SK-N-SH (cell line): ENCODE results near the gene ZNF836. TPM values are rescaled to one million over a fixed set of nuclear protein-coding genes. Genes with fewer than 3 reads are reported as not detected.

Source experiments
- CTCF ChIA-PET: fragments of 300-600, 350-600 bp; formaldehyde crosslinking; extraction: SDS; loops from one replicate; lab custom pipeline; 2021; lab: Yijun Ruan, JAX
- POLR2A ChIA-PET: fragments of 350-600 bp; sonication (Branson Sonifier 250); formaldehyde crosslinking; extraction: SDS; loops from one replicate; lab custom pipeline; 2020; ENCODE audit warnings: antibody characterized with exemption, inconsistent platforms; lab: Yijun Ruan, JAX
- DNase-seq: peaks from one replicate; pipeline ENCODE4 v3.0.0; 2012
- H2AFZ ChIP-seq: fragments of 200-600 bp; sonication (generic); 2 replicates; pipeline ENCODE4 v1.8.1; 2016; ENCODE audit warnings: antibody characterized with exemption, mild to moderate bottlenecking, low read depth
- H3F3A ChIP-seq: fragments of 200-600 bp; sonication (generic); replicated peaks from 2 replicates; pipeline ENCODE3; 2016; ENCODE audit warnings: antibody characterized with exemption, mild to moderate bottlenecking; ENCODE audit not compliant: insufficient read depth
- H3K27ac ChIP-seq, 2 experiments: fragments of 200-500 bp in 1 of 2; fragments of 200-600 bp in 1 of 2; sonication (Bioruptor generic) in 1 of 2; sonication (generic), shearing (Covaris generic) in 1 of 2; 2 replicates each; pipeline versions ENCODE4 v1.5.1 to v1.6.1; 2014 to 2016; ENCODE audit warnings: low read depth in 2 of 2, inconsistent platforms in 1 of 2, low read length in 1 of 2, mild to moderate bottlenecking in 1 of 2, mixed read lengths in 1 of 2
- H3K27me3 ChIP-seq: fragments of 200-600 bp; sonication (generic), shearing (Covaris generic); 2 replicates; pipeline ENCODE4 v1.6.1; 2016; ENCODE audit warnings: mixed run types; ENCODE audit not compliant: insufficient read depth
- H3K36me3 ChIP-seq, 2 experiments: fragments of 200-500 bp in 1 of 2; fragments of 200-600 bp in 1 of 2; sonication (Bioruptor generic) in 1 of 2; sonication (generic) in 1 of 2; replicated peaks in 1 of 2; 2 replicates each; pipeline versions ENCODE3 to v1.5.1; 2014 to 2016; ENCODE audit warnings: low read length in 1 of 2, mild to moderate bottlenecking in 1 of 2; ENCODE audit not compliant: insufficient read depth in 2 of 2, control insufficient read depth in 1 of 2
- H3K4me1 ChIP-seq, 2 experiments: fragments of 200-500 bp in 1 of 2; fragments of 200-600 bp in 1 of 2; sonication (Bioruptor generic) in 1 of 2; sonication (generic), shearing (Covaris generic) in 1 of 2; 2 replicates each; pipeline versions ENCODE4 v1.5.1 to v1.6.1; 2014 to 2016; ENCODE audit warnings: low read depth in 1 of 2, low read length in 1 of 2, mixed run types in 1 of 2; ENCODE audit not compliant: insufficient read depth in 2 of 2, control insufficient read depth in 1 of 2
- H3K4me2 ChIP-seq: fragments of 200-600 bp; sonication (generic), shearing (Covaris generic); 2 replicates; pipeline ENCODE4 v1.6.1; 2017; ENCODE audit warnings: mixed run types
- H3K4me3 ChIP-seq, 2 experiments: fragments of 200-500 bp in 1 of 2; fragments of 200-600 bp in 1 of 2; sonication (Bioruptor generic) in 1 of 2; sonication (generic), shearing (Covaris generic) in 1 of 2; 2 replicates each; pipeline versions ENCODE4 v1.5.1 to v1.8.1; 2014 to 2016; ENCODE audit warnings: low read depth in 2 of 2, inconsistent platforms in 1 of 2, low read length in 1 of 2, mild to moderate bottlenecking in 1 of 2, mixed read lengths in 1 of 2, moderate library complexity in 1 of 2
- H3K79me2 ChIP-seq: fragments of 200-600 bp; sonication (generic); 2 replicates; pipeline ENCODE4 v1.8.1; 2017; ENCODE audit warnings: mild to moderate bottlenecking; ENCODE audit not compliant: insufficient read depth
- H3K9ac ChIP-seq: fragments of 200-600 bp; sonication (generic); 2 replicates; pipeline ENCODE4 v1.6.1; 2017; ENCODE audit warnings: mixed run types
- H3K9me2 ChIP-seq: fragments of 200-600 bp; sonication (generic); 2 replicates; pipeline ENCODE4 v1.6.1; 2017; ENCODE audit warnings: mixed run types
- H3K9me3 ChIP-seq: fragments of 200-600 bp; sonication (generic); 2 replicates; pipeline ENCODE4 v1.6.1; 2017; ENCODE audit warnings: mixed run types, mild to moderate bottlenecking, moderate library complexity
- H4K20me1 ChIP-seq: fragments of 200-600 bp; sonication (generic); 2 replicates; pipeline ENCODE4 v1.6.1; 2017; ENCODE audit warnings: mild to moderate bottlenecking, mixed run types; ENCODE audit not compliant: insufficient read depth
- GATA2 ChIP-seq: sonication (generic); formaldehyde crosslinking; IDR thresholded peaks from 2 replicates; pipeline ENCODE4 v1.5.0; 2020; ENCODE audit warnings: mild to moderate bottlenecking, missing genetic modification reagents
- JUND ChIP-seq: IDR thresholded peaks from 2 replicates; pipeline ENCODE4 v1.4.0; 2012
- MEF2A ChIP-seq: IDR thresholded peaks from 2 replicates; pipeline ENCODE4 v1.4.0; 2012; ENCODE audit warnings: low read depth, borderline replicate concordance
- NFIC ChIP-seq: IDR thresholded peaks from 2 replicates; pipeline ENCODE4 v1.4.0; 2012; ENCODE audit warnings: borderline replicate concordance
- NRF1 ChIP-seq: IDR thresholded peaks from 2 replicates; pipeline ENCODE4 v1.6.1; 2012; ENCODE audit warnings: low read depth, mild to moderate bottlenecking, low read length
- RAD21 ChIP-seq: IDR thresholded peaks from 2 replicates; pipeline ENCODE4 v1.6.1; 2012; ENCODE audit warnings: mild to moderate bottlenecking, low read length
- RXRA ChIP-seq: IDR thresholded peaks from 2 replicates; pipeline ENCODE4 v1.4.0; 2012; ENCODE audit warnings: low read depth, mild to moderate bottlenecking, borderline replicate concordance
- SIN3A ChIP-seq: IDR thresholded peaks from 2 replicates; pipeline ENCODE4 v1.6.1; 2012; ENCODE audit warnings: low read depth, mild to moderate bottlenecking, low read length, moderate library complexity, borderline replicate concordance
- WGBS: methylation state at CpG from one replicate; pipeline ENCODE4 v1.1.6; 2017; ENCODE audit warnings: low lambda C conversion rate; 5-methylcytosine and 5-hydroxymethylcytosine counted together
- polyA plus RNA-seq, 3 experiments: library from polyadenylated mRNA; depleted of rRNA; stranded (reverse); fragments of >200 nt; gene quantifications; 2 replicates each; pipeline ENCODE4 v1.2.3, GENCODE V29; 2012
- TF ChIP-seq, protein P1 (sequence below): fragments of 150-350 bp; IDR thresholded peaks from 2 replicates; pipeline ENCODE4 v1.6.1; 2017; ENCODE audit warnings: antibody characterized with exemption, low read length, low read depth, borderline replicate concordance
- TF ChIP-seq, protein P2 (sequence below): IDR thresholded peaks from 2 replicates; pipeline ENCODE4 v1.4.0; 2012; ENCODE audit warnings: low read depth, borderline replicate concordance
- TF ChIP-seq, protein P3 (sequence below): IDR thresholded peaks from 2 replicates; pipeline ENCODE4 v1.6.1; 2012; ENCODE audit warnings: mild to moderate bottlenecking, low read depth, low read length, moderate library complexity
- TF ChIP-seq, protein P4 (sequence below): fragments of 150-350 bp; IDR thresholded peaks from 2 replicates; pipeline ENCODE4 v1.6.1; 2016; ENCODE audit warnings: mild to moderate bottlenecking, low read depth, low read length
- TF ChIP-seq, protein P5 (sequence below): IDR thresholded peaks from 2 replicates; pipeline ENCODE4; 2012
- TF ChIP-seq, protein P6 (sequence below): IDR thresholded peaks from 2 replicates; pipeline ENCODE4 v1.4.0; 2012; ENCODE audit warnings: low read depth, borderline replicate concordance

Gene ZNF836
- polyA plus RNA-seq, 1 of the 3 experiments (the other 2 are of a cell fraction): 2.3 TPM

DNA sequence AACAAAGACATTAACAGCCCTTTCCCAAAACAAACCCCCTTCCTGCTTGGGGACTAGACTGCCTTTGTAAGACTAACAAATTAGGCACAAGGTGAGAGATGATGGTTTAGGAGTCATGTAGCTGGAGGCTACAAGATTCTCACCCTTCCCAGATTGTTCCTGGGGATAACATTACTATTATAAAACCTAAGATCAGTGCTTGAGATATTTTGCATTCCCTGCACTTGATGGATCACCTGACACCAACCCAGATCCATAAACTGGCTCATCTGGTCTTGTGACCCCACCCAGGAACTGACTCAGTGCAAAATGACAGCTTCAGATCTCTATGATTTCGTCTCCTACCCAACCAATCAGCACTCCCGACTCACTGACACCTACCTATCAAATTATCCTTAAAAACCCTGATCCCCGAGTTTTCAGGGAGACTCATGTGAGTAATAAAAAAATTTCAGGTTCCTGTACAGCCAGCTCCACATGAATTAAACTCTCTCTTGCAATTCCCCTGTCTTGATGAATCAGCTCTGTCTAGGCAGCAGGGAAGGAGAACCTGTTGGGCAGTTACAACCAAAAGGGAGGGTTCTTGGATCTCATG, 29.3 kb downstream of the ZNF836 start:
- CTCF ChIA-PET: no interaction called here
- H3K9me2 ChIP-seq: no peaks in the 10 kb centered on the region
- TF ChIP-seq, protein P1, sequence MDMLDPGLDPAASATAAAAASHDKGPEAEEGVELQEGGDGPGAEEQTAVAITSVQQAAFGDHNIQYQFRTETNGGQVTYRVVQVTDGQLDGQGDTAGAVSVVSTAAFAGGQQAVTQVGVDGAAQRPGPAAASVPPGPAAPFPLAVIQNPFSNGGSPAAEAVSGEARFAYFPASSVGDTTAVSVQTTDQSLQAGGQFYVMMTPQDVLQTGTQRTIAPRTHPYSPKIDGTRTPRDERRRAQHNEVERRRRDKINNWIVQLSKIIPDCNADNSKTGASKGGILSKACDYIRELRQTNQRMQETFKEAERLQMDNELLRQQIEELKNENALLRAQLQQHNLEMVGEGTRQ: no peak
- TF ChIP-seq NRF1: no peak
- TF ChIP-seq, protein P2, sequence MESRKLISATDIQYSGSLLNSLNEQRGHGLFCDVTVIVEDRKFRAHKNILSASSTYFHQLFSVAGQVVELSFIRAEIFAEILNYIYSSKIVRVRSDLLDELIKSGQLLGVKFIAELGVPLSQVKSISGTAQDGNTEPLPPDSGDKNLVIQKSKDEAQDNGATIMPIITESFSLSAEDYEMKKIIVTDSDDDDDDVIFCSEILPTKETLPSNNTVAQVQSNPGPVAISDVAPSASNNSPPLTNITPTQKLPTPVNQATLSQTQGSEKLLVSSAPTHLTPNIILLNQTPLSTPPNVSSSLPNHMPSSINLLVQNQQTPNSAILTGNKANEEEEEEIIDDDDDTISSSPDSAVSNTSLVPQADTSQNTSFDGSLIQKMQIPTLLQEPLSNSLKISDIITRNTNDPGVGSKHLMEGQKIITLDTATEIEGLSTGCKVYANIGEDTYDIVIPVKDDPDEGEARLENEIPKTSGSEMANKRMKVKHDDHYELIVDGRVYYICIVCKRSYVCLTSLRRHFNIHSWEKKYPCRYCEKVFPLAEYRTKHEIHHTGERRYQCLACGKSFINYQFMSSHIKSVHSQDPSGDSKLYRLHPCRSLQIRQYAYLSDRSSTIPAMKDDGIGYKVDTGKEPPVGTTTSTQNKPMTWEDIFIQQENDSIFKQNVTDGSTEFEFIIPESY: no peak
- TF ChIP-seq SIN3A: no peak
- TF ChIP-seq RAD21: no peak
- TF ChIP-seq, protein P3, sequence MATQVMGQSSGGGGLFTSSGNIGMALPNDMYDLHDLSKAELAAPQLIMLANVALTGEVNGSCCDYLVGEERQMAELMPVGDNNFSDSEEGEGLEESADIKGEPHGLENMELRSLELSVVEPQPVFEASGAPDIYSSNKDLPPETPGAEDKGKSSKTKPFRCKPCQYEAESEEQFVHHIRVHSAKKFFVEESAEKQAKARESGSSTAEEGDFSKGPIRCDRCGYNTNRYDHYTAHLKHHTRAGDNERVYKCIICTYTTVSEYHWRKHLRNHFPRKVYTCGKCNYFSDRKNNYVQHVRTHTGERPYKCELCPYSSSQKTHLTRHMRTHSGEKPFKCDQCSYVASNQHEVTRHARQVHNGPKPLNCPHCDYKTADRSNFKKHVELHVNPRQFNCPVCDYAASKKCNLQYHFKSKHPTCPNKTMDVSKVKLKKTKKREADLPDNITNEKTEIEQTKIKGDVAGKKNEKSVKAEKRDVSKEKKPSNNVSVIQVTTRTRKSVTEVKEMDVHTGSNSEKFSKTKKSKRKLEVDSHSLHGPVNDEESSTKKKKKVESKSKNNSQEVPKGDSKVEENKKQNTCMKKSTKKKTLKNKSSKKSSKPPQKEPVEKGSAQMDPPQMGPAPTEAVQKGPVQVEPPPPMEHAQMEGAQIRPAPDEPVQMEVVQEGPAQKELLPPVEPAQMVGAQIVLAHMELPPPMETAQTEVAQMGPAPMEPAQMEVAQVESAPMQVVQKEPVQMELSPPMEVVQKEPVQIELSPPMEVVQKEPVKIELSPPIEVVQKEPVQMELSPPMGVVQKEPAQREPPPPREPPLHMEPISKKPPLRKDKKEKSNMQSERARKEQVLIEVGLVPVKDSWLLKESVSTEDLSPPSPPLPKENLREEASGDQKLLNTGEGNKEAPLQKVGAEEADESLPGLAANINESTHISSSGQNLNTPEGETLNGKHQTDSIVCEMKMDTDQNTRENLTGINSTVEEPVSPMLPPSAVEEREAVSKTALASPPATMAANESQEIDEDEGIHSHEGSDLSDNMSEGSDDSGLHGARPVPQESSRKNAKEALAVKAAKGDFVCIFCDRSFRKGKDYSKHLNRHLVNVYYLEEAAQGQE: no peak
- TF ChIP-seq GATA2 (CRISPR knock-in tag): no peak
- no peak for TF ChIP-seq MEF2A
- TF ChIP-seq, protein P4, sequence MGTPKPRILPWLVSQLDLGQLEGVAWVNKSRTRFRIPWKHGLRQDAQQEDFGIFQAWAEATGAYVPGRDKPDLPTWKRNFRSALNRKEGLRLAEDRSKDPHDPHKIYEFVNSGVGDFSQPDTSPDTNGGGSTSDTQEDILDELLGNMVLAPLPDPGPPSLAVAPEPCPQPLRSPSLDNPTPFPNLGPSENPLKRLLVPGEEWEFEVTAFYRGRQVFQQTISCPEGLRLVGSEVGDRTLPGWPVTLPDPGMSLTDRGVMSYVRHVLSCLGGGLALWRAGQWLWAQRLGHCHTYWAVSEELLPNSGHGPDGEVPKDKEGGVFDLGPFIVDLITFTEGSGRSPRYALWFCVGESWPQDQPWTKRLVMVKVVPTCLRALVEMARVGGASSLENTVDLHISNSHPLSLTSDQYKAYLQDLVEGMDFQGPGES: no peak
- TF ChIP-seq JUND: no peak
- TF ChIP-seq, protein P5, sequence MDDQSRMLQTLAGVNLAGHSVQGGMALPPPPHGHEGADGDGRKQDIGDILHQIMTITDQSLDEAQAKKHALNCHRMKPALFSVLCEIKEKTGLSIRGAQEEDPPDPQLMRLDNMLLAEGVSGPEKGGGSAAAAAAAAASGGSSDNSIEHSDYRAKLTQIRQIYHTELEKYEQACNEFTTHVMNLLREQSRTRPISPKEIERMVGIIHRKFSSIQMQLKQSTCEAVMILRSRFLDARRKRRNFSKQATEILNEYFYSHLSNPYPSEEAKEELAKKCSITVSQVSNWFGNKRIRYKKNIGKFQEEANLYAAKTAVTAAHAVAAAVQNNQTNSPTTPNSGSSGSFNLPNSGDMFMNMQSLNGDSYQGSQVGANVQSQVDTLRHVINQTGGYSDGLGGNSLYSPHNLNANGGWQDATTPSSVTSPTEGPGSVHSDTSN: no peak
- no peak for TF ChIP-seq RXRA
- TF ChIP-seq, protein P6, sequence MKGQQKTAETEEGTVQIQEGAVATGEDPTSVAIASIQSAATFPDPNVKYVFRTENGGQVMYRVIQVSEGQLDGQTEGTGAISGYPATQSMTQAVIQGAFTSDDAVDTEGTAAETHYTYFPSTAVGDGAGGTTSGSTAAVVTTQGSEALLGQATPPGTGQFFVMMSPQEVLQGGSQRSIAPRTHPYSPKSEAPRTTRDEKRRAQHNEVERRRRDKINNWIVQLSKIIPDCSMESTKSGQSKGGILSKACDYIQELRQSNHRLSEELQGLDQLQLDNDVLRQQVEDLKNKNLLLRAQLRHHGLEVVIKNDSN: no peak
- no peak for TF ChIP-seq NFIC
- TF ChIP-seq, all 33 proteins: peak for 0
- H3K79me2 ChIP-seq: peaks cover 17% of the 10 kb centered on the region
- no peak overlapping the region for H3K4me3 ChIP-seq
- H3K9ac ChIP-seq: no peak overlapping the region
- H3K4me2 ChIP-seq: no peak overlapping the region
- H4K20me1 ChIP-seq: no peaks in the 10 kb centered on the region
- WGBS: 29% methylated on average over 3 of the region's 3 CpGs
- peaks cover 0 to 4% of the 10 kb centered on the region in 2 experiments for H3K36me3 ChIP-seq
- POLR2A ChIA-PET: no interaction called here
- peaks cover 0 to 9% of the 10 kb centered on the region in 2 experiments; a peak in 2 of 4 replicates for H3K4me1 ChIP-seq
- H2AFZ ChIP-seq: no peak overlapping the region
- no peaks in the 10 kb centered on the region for H3K27me3 ChIP-seq
- H3K27ac ChIP-seq: no peak overlapping the region
- no peaks in the 10 kb centered on the region for H3K9me3 ChIP-seq
- no peak for DNase-seq
- peaks cover 13% of the 10 kb centered on the region for H3F3A ChIP-seq
